Activated T-cell treated with anti-CD3 and anti-CD28 coated beads, Interleukin-2, amount 50 U/mL, for 48 hours (primary cell): ENCODE results near the gene FARP2.
"Not testable (repeated sequence)": the region's sequence is repeated elsewhere in the genome, so short reads cannot be mapped to it uniquely, and the experiment has no call there.

Experiments
- DNase-seq, 2 experiments: peaks; one replicate each; pipeline ENCODE4 v3.0.0-alpha.2; 2020

Gene FARP2

DNA sequence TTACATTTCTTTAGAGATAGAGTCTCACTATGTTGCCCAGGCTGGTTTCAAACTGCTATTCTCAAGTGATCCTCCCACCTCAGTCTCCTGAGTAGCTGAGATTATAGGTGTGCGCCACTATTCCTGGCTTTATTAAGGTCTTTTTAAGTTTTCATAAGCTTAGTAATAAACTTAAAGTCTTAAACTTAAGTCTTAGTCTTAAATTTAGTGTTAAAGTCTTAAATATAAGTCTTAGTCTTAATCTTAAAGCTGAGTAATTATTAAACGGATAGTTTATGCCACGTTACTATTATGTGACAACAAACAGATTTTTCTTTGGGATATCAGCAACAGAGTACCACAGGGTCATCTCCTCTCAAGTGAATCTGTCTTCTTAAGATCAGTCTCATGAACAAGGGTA is 12.6 kb downstream of the FARP2 start:
- DNase-seq = no peak

- DNase-seq = no peak
Measured at GRCh38 chr2:241372361-241372992, 16.4 kb downstream of the FARP2 start.

- DNase-seq = no peak
Measured at GRCh38 chr2:241373446-241373845, 17.4 kb downstream of the FARP2 start.

- not testable (repeated sequence) for DNase-seq
Measured at GRCh38 chr2:241373906-241374305, 17.8 kb downstream of the FARP2 start.

GRCh38 chr2:241375300-241375699 is 19.2 kb downstream of the FARP2 start:
- no peak for DNase-seq

GRCh38 chr2:241376808-241377207 is 20.7 kb downstream of the FARP2 start:
- no peak for DNase-seq

- DNase-seq = no peak
Measured at GRCh38 chr2:241378816-241379215, 22.7 kb downstream of the FARP2 start.

- DNase-seq = no peak
Measured at GRCh38 chr2:241379481-241380480, 23.7 kb downstream of the FARP2 start.

DNA sequence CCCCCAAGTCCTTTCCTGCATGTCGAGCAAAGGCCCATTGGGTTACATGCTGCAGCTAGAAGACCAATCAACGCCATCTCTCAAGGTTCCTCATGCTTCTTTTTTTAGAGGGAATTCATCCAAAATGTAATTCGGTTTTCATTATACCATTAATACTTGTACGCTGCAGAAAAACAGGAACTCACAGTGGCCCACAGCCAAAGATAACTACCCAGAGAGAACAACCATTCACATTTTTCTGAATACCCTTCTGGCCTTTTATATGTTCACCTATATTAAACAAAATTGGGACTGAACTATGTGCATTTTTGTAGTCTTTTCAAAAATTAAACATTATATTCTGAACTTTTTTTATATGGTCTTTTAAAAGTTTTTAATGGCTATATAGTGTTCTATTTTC is 25.8 kb downstream of the FARP2 start:
- DNase-seq = no peak

DNA sequence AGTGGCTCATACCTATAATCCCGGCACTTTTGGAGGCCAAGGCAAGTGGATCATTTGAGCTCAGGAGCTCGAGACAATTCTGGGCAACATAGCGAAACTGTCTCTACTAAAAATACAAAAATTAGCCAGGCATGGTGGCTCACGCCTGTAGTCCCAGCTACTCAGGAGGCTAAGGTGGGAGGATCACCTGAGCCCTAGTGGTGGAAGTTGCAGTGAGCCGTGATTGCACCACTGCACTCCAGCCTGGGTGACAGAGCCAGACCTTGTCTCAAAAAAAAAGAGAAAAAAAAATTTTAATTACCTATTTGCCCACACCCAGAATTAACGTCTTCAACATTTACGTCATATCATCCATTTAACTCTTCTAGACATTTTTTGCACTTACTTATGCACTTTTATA is 29.4 kb downstream of the FARP2 start:
- DNase-seq = not testable (repeated sequence)

- no peak for DNase-seq
Measured at GRCh38 chr2:241386519-241386918, 30.4 kb downstream of the FARP2 start.

DNA sequence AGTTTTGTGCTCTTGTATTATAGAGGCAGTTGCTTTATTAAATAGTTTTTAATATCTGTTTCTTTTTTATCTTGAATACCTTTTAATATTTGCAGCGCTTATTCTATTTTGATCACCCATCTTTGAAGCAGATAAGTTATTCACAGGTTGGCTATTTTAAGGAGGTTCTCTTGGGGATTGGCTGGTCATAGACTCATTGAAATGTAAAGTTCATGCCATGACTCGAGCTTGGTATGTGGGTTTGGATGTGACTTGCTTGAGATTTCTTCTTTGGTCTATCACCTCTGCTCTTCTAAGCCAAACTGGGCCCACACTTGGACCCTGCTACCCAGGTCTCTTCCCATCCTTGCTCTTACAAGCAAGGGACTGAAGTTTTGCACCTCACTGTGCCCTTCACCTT is 33.6 kb downstream of the FARP2 start:
- no peak for DNase-seq

- DNase-seq = peak in 1 of 2 experiments; percentile 44
Measured at GRCh38 chr2:241390301-241391206, 34.5 kb downstream of the FARP2 start.

GRCh38 chr2:241391892-241392665 is 36.0 kb downstream of the FARP2 start:
- DNase-seq = no peak

DNA sequence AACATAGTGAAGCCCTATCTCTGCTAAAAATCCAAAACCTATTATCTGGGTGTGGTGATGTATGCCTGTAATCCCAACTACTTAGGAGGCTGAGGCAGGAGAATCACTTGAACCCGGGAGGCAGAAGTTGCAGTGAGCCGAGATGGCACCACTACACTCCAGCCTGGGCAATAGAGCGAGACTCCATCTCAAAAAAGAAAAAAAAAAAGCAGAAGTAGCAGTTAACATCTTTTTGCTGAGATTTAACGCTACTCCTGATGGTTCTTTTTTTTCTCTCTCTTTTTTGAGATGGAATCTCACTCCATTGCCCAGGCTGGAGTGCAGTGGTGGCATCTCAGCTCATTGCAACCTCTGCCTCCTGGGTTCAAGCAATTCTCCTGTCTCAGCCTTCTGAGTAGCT is 36.7 kb downstream of the FARP2 start:
- DNase-seq = not testable (repeated sequence)

DNA sequence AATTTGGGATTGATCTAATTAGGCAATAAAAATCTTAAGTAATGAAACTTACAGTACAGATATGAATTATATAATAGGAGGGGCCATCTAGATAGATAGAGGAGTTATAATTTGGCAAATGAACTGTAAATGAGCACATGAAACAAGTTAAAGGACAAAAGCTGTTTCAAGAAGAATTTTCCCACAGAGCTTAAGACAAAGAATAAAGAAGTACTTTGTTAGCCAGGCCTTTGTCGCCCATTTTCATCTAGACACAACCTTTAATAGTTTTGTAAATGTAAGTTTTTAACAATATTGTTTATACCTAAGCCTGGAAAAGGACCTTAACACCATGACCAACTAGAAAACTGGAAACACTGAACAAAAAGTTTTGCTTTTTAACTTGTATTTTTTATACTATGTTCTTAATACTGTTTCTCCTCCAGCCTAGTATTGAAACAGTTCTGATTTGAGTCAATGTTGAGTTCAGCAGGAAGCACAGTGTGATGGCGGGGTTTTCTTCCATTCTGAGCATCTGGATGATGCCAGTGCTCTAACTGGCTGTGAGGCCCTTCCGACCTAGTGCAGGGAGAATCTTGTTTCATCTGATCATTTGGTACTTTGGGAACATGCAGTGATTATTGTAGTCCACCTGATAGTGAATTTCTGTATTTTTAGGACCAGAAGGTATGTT is 37.6 kb downstream of the FARP2 start:
- no peak for DNase-seq

DNA sequence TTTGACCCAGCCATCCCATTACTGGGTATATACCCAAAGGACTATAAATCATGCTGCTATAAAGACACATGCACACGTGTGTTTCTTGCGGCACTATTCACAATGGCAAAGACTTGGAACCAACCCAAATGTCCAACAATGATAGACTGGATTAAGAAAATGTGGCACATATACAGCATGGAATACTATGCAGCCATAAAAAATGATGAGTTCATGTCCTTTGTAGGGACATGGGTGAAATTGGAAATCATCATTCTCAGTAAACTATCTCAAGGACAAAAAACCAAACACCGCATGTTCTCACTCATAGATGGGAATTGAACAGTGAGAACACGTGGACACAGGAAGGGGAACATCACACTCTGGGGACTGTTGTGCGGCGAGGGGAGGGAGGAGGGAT is 40.7 kb downstream of the FARP2 start:
- not testable (repeated sequence) for DNase-seq

GRCh38 chr2:241399941-241400922 is 44.1 kb downstream of the FARP2 start:
- no peak for DNase-seq

GRCh38 chr2:241408849-241409248 is 52.8 kb downstream of the FARP2 start:
- no peak for DNase-seq

- DNase-seq = no peak
Measured at GRCh38 chr2:241410739-241411176, 54.7 kb downstream of the FARP2 start.
